Measurements from ENCODE around the gene NUDT8.
"Not testable (repeated sequence)": the region's sequence is repeated elsewhere in the genome, so short reads cannot be mapped to it uniquely, and the experiment has no call there.

Gene NUDT8

DNA sequence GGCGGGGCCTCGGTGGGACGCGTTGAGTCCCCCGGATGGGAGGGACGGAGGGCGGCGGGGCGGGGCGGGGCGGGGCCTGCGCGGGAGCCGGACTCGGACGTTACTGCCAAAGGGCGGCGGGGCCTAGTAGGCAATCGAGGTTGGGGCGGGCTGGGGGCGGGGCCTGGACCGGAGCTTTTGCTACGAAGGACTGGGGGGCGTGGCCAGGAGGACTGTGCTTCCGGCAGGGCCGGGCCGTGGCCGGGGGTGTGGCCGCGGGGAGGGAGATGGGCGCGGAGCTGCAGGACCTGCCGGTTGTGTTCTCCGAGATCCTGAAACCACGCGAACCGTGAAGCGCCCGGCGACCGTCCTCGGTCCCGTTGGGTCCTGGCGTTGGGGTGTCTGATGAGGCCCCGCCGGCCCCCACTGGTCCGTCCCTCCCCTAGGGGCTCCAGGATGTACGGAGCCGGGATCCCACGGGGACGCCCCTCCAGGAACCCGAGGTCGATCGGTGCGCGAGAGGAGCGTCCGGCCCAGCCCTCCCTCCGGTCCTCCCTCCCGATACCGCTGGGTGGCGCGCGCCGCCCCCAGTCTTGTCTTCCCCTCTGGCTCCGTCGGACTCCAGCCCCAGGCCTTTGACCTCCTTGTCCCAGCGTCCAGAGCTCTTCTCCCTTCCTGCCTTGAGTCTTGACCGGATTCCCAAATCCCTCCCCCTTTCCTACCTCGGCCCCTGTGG, 648 bp upstream of the NUDT8 start:
- peak; percentile 95 for DNase-seq (ENCODE audit: insufficient read length, low spot score)
- peak; percentile 73 for FAIRE-seq

- no peak for FAIRE-seq
- DNase-seq (ENCODE audit: insufficient read length, low spot score) = no peak
These were observed 889 bp downstream of the NUDT8 start for GRCh38 chr11:67628710-67629385.

DNA sequence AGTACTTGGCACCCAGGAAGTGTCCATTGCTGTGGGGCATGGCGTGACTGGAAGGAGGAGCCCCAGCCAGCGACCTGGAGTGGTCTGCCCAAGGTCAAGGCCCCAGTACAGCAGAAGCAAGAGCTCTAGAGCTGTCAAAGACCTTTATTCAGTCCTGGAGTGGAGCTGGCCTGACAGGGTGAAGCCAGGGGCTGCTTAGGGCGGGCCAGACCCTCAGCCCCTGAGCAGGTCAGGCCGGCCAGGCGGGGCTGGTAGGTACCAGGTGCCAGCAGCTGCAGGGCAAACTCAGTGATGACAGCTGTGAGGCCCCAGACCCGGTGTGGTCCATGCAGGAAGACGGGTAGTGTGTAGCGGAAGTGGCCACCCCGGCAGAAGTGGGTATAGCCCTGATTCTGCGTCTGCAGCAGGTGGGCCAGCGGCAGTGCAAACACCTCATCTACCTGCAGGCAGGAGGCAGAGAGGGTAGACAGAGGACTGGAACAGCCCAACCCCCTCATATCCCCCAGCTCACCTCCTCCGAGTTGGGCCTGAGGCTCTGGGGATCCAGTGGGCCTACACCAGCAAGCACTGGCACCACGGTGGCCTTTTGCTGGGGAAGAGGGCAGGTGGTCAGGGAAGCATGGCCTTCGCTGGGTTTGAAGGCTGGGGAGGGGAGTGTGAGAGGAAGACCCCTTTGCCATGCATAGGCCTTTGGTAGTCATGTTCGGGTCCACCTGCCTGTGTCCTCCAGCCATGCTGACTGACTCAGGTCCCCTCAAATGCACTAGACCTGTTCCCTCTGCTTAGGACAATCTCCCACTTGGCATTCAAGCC, 1.7 kb downstream of the NUDT8 start:
- FAIRE-seq = no peak
- no peak for DNase-seq (ENCODE audit: insufficient read length, low spot score)

DNA sequence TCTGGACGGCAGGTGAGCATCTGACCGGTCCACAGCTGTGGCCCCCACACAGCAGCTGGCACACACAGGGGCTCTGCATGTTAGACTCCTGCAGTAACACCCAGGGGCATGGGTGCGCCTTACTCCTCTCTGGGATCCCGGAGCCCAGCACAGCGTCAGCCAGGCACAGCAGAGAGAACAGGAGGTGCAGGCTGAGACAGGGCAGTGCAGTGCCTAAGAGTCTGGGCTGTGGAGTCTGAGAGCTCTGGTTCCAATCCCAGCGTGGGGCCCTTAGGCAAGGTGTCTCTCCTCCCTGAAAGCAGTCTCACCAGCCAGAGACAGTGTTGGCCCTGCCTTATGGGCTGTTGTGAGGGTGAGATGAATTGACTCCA, 2.3 kb downstream of the NUDT8 start:
- no peak for FAIRE-seq

GRCh38 chr11:67626970-67627369, 2.8 kb downstream of the NUDT8 start:
- FAIRE-seq (no peak), DNase-seq (ENCODE audit: insufficient read length, low spot score) (no peak)

More for the DNA sequence above, 2.3 kb downstream of the NUDT8 start:
- DNase-seq (ENCODE audit: insufficient read length, low spot score) = no peak

GRCh38 chr11:67626131-67626833, 3.5 kb downstream of the NUDT8 start:
- not testable (repeated sequence) for DNase-seq (ENCODE audit: insufficient read length, low spot score); FAIRE-seq

DNA sequence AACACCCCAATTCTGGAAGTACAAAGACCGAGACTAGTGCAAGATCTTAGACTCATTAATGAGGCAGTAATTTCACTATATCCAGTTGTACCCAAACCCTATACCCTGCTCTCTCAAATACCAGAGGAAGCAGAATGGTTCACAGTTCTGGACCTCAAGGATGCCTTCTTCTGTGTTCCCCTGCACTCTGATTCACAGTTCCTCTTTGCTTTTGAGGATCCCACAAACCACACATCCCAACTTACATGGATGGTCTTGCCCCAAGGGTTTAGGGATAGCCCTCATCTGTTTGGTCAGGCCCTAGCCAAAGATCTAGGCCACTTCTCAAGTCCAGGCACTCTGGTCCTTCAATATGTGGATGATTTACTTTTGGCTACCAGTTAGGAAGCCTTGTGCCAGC, 5.9 kb downstream of the NUDT8 start:
- not testable (repeated sequence) for DNase-seq (ENCODE audit: insufficient read length, low spot score); FAIRE-seq

- not testable (repeated sequence) for FAIRE-seq; DNase-seq (ENCODE audit: insufficient read length, low spot score)
These were observed 6.8 kb downstream of the NUDT8 start for GRCh38 chr11:67622905-67623304.

GRCh38 chr11:67621928-67622327, 7.8 kb downstream of the NUDT8 start:
- DNase-seq (ENCODE audit: insufficient read length, low spot score); FAIRE-seq: not testable (repeated sequence)

DNA sequence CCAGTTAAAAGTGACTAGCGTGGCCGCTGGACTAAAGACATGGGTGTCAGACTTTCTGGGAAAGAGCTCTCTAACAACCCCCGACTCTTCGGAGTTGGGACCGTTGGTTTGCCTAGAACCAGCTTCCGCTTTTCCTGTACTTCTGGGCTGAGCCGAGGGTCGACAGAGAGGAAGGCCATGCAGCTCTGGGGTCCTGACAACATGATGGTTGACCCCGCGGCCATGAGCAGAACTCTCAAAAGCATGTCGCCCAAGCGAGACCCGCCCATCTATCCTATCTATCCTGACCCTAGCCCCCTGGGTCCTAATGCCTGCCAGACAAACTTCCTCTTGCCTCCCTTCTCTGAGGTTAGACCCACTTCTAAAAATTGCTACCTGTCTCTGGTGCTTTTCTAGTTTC, 9.1 kb downstream of the NUDT8 start:
- not testable (repeated sequence) for DNase-seq (ENCODE audit: insufficient read length, low spot score); FAIRE-seq

DNA sequence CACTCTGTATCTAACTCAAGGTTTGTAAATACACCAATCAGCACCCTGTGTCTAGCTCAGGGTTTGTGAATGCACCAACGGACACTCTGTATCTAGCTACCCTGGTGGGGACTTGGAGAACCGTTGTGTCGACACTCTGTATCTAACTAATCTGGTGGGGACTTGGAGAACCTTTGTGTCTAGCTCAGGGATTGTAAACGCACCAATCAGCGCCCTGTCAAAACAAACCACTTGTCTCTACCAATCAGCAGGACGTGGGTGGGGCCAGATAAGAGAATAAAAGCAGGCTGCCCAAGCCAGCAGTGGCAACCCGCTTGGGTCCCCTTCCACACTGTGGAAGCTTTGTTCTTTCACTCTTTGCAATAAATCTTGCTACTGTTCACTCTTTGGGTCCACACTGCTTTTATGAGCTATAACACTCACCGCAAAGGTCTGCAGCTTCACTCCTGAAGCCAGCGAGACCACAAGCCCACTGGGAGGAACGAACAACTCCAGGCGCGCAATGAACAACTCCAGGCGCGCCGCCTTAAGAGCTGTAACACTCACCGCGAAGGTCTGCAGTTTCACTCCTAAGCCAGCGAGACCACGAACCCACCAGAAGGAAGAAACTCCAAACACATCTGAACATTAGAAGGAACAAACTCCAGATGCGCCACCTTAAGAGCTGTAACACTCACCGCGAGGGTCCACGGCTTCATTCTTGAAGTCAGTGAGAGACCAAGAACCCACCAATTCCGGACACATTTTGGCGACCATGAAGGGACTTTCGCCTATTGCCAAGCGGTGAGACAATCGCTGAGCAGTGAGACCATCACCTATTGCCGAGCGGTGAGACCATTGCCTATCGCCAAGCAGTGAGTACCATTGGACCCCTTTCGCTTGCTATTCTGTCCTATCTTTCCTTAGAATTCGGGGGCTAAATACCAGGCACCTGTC, 9.8 kb downstream of the NUDT8 start:
- DNase-seq (ENCODE audit: insufficient read length, low spot score); FAIRE-seq: not testable (repeated sequence)

DNA sequence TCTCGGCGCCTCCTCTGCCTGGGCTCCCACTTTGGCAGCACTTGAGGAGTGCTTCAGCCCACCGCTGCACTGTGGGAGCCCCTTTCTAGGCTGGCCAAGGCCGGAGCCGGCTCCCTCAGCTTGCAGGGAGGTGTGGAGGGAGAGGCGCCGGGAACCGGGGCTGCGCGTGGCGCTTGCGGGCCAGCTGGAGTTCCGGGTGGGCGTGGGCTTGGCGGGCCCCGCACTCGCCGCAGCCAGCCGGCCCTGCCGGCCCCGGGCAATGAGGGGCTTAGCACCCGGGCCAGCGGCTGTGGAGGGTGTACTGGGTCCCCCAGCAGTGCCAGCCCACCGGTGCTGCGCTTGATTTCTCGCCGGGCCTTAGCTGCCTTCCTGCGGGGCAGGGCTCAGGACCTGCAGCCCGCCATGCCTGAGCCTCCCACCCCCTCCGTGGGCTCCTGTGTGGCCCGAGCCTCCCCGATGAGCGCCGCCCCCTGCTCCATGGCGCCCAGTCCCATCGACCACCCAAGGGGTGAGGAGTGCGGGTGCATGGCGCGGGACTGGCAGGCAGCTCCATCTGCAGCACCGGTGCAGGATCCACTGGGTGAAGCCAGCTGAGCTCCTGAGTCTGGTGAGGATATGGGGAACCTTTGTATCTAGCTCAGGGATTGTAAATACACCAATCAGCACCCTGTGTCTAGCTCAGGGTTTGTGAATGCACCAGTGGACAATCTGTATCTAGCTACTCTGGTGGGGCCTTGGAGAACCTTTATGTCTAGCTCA, 10.7 kb downstream of the NUDT8 start:
- FAIRE-seq = not testable (repeated sequence)

GRCh38 chr11:67617243-67617953, 12.3 kb downstream of the NUDT8 start:
- DNase-seq (ENCODE audit: insufficient read length, low spot score) (no peak), FAIRE-seq (no peak)

More for the DNA sequence above, 10.7 kb downstream of the NUDT8 start:
- DNase-seq (ENCODE audit: insufficient read length, low spot score) = not testable (repeated sequence)

- FAIRE-seq (no peak), DNase-seq (ENCODE audit: insufficient read length, low spot score) (no peak)
These were observed 13.1 kb downstream of the NUDT8 start for GRCh38 chr11:67616431-67617242.

GRCh38 chr11:67615728-67616430, 13.9 kb downstream of the NUDT8 start:
- DNase-seq (ENCODE audit: insufficient read length, low spot score) = no peak
- FAIRE-seq = no peak
